HG02884 (cell line): ENCODE results near the gene CYB561D1.

Experiments
- ATAC-seq: cut with Tn5 transposase; IDR thresholded peaks from one replicate; pipeline ENCODE4 v1.9.1; 2021; ENCODE audit warnings: mild to moderate bottlenecking, moderate library complexity; ENCODE audit not compliant: unreplicated experiment

The CYB561D1 gene

DNA sequence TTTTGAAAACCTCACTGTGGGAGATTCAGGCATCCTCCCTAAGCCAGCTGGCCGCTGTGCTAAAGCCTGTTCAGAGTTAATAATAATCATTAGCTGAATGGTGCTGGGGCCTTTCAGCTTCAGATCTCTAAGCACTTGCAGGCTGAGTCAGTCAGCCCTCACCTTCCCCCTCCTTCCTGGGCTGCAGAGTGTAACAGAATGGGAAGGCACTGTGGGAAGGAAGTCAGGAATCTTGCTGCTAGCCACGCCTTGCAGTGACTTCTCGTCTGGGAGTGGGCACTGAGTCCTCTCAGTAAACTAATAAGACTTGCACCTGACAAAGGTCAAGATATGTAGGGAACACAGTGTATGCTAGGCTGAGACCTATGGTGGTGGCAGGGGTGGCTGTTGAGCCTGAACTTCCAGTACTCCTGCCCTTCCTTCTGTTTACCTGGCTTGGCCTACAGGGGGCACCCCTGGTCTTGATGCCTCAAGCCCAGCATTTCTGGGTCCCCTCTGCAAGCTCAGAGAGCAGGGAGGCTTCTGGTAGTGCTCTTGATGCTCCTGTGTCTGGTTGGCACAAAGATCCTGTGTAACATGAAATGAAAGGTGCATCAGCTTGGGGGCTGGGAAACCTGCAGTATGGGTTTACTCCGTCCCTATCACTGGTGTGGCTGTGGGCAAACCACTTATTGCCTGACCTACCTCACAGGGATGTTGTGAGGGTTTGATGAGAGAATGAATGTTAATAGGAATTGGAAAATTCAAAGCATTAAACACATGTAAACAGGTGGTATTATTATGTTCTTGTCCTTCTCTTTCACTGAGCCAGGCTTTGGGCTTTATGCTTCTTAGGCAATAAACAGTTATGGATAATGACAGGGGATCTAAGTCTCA is 6.0 kb downstream of the CYB561D1 start:
- ATAC-seq = no peak

DNA sequence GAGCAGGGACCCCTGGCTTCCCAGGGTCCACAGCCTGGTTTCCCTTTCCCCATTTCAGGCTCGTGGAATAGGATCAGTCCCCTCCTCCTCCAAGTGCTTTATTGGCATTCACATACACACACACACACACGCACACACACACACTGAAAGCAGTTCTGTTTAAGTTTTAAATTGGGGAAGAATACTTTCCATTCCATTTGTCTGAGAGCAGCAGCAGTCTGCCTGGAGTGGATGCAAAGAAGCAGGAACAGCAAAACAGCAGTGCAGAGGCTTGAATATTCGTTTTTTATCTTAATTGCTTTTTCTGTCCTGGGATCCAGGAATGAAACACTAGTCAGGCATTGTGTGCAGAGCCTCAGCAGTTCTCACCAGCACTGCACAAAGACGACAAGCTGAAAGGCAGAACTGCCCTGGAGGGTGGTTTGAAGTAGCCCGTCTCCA is 7.1 kb downstream of the CYB561D1 start:
- no peak for ATAC-seq

DNA sequence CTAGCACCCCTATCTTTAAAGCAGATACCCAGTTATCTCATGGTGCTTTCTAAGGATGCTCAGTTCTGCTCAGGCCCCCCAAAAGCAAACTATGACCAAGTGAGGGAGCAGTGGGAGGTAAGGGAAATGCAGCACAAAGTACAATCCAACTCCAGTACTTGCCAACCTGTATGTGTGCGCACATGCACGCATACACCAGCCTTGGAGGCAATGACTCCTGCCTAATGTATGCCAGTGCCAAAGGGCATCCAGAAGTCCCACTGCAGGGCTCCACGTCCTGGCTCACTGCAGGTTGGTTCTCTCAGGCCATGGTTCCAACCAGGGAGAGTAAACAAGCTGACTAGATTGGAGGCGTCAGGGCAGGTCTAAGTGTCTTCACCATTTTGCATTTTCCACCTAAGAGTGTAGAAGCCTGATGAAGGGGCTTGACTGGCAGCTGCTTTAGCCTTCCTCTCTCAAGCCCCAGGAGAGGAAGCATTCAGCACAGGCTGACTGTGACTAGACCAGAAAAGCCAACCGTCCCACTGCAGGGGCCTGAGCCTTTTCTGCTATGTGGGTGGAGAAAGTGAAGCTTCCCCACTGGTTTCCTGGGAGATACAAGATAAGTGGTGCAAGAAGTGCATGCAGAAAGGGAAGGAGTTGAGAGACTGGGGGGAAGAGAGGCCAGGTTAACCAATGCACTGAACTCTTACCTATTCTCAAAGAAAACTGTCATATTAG is 7.9 kb downstream of the CYB561D1 start:
- no peak for ATAC-seq

DNA sequence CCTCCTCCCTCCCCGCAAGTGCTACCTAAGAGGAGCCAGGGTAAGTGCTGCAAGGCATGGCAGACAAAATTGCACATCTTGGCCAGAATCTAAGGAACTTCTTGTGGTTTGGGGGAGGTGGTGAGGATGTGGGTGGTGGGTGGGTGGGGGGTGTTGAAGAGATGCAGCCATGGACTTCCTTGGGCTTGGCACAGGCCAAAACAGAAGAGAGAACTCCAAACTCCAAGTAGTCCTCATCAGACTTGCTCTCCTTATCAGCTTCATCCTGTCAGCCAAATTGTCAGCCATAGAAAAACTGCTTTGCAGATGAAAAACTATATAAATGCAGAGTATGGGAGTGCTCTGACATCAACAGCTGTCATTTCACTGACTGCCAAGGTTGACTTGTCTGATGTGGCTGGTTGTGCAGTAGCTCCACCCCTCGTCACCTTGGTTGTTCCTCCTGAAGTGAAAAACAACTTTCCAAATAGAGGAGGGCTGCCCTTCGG is 8.5 kb downstream of the CYB561D1 start:
- ATAC-seq = no peak

DNA sequence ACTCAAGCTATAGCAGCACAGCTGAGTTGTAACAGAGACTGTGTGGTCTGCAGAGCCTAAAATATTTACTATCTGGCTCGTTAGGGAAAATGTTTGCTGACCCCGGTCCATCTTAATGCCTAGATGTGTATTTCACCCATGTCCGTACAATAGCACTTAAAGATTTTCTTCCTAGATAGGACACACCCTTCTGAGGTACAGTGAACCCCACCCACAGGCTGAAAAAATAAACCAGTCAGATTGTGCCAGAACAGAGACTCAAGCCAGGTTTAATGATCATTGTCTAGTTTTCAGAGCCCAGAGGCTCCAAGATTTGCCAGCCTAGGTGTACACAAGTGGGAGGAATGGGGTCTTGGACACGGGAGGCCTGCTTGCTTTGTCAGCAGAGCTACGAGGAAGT is 10.0 kb downstream of the CYB561D1 start:
- ATAC-seq = no peak

DNA sequence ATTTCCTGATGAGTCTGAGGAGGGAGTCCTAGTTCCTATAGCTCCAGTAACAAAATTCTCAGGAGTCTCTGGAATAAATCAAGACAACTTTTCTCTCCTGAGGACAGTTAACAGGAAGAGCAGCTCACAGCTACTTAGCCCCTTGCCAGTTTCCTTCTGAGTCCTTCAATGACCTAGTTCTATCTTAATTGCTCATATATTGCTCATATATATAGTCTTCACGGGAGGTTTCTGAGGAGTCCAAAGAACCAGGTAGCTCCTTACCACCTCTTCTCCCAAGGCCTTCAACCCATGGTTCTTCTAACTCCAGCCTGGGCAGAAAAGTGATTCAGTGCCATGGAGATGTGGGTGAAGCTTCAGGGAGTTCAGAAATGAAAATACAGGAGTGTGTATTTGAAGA is 11.1 kb downstream of the CYB561D1 start:
- ATAC-seq = no peak

DNA sequence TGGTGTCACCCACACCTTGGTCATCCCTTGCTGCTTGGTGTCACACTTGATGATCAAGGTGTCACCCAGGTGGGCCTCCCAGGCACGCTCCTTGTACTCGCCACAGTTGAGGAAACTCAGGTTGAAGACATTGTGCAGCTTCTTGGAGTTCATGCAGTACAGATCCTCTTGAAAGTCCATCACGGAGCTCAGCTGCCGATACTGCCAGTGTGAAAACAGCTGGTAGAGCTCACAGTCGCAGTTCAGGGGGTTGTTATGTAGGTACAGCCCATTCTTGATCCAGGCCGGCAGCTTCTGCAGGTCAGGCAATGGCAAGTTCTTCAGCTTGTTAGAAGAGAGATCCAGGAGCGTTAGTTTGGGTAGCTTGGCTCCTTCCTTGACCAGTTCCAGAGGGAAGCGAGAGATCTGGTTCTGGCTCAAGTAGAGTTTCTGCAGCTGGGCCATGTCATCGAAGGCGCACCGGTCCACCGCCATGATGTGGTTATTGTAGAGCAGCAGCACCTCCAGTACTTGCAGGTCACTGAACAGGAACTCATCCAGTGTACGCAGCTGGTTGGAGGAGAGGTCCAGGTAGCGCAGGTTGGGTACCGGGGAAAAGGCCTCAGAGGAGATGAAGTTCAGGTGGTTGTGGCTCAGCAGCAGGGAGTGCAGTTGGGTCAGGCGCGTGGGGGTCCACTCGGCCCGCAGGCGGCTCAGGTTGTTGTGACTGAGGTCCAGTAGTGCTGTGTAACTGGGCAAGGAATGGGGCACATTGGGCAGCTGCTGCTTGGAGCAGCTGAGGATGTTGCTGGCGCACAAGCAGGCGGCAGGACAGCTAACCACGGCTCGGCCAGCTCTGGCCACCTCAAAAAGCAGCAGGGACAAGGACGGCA is 14.3 kb downstream of the CYB561D1 start:
- no peak for ATAC-seq

DNA sequence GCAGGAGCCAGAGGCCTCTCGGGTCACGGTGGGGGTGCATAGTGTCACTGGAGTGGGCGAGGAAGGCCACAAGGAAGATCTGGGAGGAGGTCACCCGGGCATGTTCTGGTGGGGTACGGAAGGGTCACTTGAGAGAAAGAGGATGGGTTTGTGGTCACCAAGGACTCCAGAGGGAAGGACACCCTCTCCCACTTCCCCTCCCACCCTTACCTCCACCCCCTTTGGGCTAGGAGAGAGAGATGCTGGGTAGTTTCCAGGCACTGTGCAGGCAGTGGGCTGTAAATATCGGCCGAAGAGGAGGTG is 14.9 kb downstream of the CYB561D1 start:
- ATAC-seq = no peak

DNA sequence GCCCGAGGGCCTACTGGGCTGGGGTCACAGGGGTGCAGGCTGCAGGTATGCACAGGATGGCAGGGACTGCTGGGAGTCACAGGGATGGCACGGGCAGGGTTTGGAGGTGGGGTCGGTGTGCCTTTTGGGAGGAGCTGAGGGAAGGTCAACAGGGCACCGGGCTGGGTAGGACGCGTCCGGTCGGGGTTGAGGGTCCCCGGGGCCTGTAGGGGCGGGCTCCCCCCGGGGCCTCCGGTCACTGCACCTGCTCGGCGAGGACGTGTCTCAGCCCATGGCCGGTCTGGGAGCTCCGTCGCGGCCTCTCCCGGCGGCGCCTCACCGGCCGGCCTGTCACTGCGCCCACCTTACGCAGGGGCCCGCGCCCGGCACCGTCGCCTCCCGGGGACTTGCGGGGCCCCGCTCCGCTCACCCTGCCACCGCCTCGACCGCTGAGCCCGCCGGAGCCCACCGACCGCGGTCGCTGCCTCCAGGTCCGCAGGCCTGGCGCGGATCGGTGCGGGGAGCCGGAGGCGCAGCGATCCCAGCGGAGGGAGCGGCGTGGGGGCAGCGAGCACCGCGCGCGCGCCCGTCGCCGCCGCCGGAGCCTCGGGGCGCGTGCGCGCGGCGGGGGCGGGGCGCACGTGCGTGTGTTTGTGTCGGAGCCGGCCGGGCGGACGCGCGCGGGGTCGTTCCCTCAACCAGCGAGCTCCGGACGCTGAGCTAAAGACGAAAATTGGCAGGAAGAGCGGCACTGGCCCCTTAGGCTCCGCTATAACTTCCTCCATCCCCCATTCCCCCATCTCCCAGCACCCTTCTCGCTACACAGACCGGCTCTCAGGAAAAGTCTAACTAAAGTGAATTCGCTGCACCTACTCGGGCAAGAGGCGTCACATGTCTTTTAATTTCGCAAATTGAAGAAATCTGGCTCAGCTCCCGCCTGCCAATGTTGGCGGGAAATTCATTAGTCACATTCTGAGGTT is 15.6 kb downstream of the CYB561D1 start, which contains the start of gene AMIGO1:
AMIGO1 (minus strand) TSS at position 552 of the 959 bp plus-strand sequence. CDS start 815 bp downstream, outside the sequence.
- ATAC-seq = no peak

DNA sequence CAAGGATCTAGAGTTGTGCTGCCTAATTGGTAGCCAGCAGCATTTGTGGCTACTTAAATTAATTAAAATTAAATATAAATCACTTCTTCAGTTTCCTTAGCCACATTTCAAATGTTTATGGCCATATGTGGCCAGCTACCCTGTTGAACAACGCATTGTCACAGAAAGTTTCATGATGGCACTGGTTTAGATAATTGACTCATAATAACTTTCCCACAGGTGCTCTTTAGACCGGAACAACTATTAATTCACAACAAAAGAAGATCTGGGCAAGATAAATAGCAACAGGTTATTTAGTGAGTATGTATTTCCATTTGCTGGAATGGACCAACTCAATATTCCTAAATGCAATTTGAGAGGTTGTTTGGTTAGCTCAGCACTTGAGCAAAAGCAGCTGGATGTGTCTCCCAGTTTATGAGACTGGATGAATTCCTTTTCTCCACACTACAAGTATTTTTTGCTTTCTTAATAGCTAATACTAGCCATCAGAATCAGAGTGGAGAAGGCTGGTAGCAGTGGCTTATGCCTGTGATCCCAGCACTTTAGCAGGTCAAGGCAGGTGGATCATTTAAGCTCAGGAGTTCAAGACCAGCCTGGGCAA is 19.3 kb downstream of the CYB561D1 start:
- no peak for ATAC-seq

DNA sequence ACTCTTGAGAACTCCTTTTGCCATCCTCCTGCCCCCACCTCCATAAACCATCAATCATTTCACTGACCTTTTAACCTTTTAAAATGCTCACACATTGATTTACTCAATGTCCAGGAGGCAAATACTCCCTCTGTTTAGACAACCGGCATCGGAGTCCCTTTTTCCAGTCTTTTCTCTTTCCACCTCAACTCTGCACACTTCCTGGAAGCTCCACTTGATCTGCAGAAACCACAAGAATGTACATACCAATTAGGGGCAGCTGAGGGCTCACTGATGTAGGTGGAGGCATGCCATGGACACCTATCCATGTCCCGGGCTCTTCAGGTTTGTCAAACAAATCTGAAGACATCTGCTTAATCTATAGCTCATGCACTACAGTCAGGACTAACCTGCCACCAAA is 21.0 kb downstream of the CYB561D1 start:
- no peak for ATAC-seq

DNA sequence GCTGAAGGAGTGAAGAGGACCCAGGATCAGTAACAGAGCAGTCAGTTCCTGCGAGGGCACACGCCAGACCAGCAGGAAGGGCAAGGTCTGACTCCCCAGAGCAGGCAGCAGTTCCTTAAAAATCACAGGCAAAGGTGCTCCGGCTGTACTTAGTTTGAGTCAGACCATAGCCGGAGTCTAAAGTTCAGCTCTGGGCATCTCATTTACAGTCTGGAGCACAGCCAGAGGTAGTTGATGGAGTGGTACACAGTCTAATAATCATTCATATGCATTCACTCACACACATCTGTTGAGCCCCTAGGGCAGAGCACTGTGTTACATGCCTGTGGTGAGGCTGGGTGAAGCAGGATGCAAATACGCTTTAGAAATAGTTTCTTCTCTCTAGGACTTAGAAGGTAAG is 23.0 kb downstream of the CYB561D1 start:
- no peak for ATAC-seq

DNA sequence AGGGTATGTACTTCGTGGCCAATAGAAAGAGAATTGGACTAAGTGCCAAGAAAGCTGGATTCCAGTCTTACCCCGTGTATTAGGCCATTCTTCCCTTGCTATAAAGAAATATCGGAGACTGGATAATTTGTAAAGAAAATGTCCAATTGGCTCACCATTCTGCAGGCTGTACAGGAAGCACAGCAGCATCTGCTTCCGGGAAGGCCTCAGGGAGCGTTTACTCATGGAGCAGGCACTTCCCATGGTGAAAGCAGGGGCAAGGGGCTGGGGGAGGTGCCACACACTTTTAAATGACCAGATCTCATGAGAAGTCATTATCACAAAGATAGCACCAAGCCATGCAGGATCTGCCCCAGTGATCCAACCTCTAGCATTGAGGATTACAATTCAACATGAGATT is 23.4 kb downstream of the CYB561D1 start:
- no peak for ATAC-seq

DNA sequence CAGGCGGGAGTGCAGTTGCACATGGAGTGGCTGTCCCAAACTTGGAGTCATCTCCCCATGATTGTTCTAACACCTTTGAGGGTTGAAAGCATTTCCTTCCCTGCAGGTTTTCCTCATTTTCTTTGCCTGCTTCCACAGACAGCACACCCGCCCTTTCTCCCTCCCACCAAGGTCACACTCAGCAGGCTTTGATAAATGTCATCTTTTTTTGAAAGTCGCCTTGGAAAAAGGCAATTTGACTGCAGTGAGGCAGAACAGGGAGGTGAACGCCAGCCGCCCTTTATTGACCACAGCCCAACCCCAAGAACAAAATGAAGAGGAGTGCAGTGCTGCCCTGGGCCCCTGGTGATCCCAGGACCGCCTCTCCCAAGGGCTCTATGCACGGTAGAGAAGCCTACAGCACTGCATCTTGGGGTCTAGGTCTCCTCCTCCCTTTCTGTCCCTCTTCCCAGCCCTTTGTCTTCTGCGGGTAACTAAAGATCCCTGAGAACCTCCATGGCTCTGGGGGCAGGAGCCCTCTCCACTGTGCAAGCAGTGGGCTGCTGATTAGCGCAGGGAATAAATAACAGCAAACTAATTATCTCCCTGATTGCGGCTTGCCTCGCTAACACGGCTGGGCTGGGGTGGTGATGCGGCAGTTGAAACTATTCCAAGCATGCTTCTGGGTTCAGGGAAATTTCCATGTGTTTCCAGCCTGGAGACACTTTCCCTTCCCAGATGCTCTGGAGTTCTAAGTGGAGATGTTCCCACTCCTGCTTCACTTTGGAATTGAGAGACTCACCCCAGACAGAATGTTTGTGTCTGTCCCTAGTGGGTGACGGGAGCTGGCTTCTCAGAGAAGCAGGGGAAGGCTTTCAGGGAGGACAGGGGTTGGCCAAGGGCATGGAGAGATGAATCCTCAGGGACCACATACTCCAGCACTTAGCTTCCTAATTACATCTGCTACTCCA is 27.4 kb downstream of the CYB561D1 start:
- ATAC-seq = no peak

DNA sequence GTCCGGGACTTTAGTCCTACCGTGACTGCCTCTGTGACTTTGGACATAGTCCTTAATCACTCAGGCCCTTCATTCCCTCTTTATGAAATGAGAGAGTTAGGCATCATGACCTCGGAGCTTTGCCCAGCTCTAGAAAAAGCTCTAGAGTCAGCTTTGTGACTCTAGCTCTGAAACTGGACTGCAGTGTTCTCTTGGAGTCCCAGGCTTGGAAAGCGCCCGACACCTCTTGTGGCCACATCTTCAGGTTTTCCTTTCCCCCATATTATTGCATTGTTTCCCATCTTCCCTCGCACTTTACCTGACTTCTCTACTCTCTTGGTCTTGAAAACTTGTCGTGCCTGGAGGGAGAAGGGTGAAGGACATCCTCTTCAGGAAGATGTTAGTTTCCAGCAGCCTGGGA is 28.1 kb downstream of the CYB561D1 start:
- no peak for ATAC-seq

DNA sequence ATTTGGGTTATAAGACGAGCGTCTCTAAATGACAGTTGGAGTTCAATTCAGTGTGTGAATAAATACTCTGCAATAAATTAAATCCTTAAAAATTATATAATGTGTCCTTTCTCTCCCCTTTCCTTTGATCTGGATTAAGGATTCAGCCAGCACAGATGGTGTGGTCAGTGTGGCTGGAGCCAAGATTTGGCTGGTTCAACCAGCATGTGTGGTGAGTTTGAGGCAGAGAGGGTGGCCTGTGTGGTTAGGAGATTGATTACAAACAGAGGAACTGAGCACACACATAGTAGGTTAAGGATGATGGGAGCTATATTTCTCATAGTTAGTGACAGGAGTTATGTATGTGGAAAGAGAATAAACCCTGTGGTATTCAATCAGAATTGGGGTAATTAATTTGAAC is 29.8 kb downstream of the CYB561D1 start:
- no peak for ATAC-seq

DNA sequence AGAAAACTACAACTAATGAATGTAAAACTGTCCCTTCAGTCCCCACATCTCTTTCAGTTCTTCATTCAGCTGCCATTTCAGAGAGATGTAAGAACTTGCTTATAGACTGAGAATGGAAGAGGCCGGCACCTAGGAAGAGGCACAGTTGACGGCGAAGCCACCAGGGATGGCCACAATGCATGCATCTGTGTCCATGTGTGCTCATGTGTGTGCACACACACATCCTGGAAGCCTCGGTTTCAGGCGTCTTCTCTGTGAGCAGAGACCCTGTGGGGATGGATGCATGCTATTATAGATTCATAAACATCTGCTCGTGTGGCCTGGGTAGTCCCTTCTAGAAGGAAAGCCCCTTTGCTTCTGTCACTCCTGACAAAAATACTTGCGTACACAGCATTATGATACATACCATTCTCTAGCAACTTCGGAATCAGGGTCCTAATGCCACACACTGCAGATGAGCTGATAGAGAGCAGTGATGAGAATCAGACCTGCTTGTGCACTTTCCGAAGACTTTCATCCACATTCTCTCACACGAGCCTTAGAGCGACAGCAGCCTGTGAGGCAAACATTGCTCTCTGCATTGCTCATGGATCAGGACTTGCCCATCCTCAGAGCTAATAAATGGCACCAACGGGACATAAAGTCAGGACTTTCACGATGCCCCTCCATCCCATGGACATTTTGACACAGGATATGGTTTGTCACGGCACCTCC is 33.4 kb downstream of the CYB561D1 start:
- ATAC-seq = no peak
